Hypothalamus (tissue), 51 donors: ENCODE results near the gene LYRM4.

Experiments
- DNase-seq, 51 donors: peaks; one replicate each; lab custom pipeline; 2025; lab: John Stamatoyannopoulos, UW

Gene LYRM4

DNA sequence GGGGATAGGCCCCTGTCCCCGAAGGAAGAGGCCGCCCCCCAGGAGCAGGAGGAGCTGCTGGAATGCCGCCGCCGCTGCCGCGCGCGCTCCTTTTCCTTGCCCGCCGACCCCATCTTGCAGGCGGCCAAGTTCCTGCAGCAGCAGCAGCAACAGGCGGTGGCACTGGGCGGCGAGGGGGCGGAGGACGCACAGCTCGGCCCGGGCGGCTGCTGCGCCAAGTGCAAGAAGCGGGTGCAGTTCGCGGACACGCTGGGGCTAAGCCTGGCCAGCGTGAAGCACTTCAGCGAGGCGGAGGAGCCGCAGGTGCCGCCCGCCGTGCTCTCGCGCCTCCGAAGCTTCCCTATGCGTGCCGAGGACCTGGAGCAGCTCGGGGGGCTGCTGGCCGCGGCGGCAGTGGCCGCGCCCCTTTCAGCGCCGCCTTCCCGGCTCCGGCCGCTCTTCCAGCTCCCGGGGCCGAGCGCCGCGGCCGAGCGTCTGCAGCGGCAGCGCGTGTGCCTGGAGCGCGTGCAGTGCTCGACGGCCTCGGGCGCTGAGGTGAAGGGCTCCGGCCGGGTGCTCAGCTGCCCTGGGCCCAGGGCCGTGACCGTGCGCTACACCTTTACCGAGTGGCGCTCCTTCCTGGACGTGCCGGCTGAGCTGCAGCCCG is 175.0 kb downstream of the LYRM4 start:
- peak in 12 of 51 donors; percentile 3 to 48 (median 28) for DNase-seq

DNA sequence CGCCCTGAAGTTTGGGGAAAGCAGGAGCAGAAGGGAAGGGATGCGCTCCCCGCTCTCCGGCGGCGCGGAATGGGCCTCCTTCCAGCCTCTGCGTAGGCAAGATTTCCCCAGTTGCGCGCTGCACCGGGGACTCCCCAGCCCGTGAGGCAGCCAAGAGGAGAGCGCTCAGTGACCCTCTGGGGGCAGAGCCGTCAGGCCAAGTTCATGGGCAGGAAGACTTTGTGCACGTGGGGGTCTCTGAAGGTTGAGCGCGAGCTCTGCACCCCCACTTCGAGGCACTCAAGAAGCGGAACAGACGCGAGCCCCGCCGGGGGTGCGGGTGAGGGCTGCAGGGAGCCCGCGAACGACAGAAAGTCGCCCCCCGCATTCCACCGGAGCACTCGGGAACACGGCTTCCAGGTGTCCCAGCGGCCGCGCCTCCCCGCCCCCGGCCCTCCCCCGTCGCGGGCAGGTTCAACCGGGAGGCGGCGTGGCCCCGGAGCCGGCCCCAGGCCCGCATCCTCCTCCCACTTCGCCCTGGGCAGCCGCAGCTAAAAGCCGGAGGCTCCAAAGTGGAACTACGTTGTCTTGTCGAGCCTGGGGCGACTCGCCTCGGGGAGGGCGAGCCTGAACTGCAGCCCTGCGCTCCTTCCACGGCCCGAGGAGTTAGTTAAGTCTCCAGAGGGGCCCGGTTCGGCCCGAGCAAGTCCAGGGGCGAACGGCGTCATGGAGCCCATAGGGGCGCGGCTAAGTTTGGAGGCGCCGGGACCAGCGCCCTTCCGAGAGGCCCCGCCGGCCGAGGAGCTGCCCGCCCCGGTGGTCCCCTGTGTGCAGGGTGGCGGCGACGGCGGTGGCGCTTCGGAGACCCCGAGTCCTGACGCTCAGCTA is 175.7 kb downstream of the LYRM4 start, which contains the start of gene PPP1R3G:
TSS of gene PPP1R3G (plus strand) at position 561 of the 867 bp plus-strand sequence. CDS start at position 706, 145 bp downstream.
- DNase-seq = peak in 19 of 51 donors; percentile 14 to 67 (median 39)

DNA sequence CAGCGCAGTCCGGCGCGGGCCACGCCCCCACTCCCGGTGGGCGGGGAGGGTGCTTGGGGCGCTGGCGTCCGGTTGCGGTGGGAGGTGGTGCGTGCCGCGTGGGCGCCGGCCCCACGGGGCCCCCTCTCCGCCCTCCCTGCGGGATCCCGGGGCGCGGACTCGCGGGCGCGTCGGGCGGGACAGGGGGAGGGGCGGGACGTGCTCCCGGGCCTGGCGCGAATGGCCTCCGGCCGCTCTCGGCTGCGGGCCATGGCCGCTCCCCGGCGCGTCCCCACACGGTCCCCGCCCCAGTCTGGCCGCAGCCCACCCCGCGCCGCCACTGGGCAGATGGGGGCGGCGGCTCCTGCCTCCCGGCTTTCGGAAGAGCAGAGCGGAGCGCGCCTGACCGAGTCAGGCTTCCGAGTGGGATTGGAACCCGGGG is 176.4 kb downstream of the LYRM4 start:
- DNase-seq = peak in 19 of 51 donors; percentile 15 to 67 (median 39)

DNA sequence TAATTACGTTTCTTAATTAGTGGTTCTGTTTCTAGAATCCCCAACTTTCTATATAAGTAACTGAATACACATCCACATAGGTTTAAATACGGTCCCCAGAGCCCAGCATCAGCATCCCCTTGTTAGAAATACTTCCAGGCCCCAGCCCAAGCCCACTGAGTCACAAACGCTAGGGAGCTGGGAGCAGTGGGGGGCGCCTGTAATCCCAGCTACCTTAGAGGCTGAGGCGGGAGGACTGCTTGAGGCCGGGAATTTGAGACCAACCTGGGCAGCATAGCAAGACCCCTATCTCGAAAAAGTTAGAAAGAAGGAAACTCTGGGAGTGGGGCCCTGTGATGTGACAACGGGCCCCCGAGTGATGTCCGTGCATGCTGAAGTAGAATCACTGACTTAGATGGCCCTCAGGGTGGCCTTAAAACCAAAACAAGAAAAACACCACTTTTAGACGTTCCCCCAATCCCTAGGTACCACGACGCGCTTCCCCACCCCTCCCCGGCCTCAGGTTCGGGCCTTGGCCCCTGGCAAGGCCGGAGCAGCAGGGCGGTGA is 176.9 kb downstream of the LYRM4 start:
- no peak for DNase-seq

DNA sequence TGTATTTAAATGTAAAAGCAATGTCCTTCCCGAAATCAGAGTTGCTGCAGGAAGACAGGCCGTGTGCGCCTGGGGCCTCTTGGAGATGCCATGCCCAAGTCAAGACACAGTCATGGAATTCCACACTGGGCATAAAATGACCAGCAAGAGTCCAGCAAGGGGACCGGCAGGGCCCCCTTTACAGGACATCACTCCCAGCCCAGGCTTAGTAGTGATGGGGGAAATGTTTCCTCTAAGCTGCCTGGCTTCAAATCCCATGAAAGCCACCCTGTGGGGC is 177.5 kb downstream of the LYRM4 start:
- no peak for DNase-seq

DNA sequence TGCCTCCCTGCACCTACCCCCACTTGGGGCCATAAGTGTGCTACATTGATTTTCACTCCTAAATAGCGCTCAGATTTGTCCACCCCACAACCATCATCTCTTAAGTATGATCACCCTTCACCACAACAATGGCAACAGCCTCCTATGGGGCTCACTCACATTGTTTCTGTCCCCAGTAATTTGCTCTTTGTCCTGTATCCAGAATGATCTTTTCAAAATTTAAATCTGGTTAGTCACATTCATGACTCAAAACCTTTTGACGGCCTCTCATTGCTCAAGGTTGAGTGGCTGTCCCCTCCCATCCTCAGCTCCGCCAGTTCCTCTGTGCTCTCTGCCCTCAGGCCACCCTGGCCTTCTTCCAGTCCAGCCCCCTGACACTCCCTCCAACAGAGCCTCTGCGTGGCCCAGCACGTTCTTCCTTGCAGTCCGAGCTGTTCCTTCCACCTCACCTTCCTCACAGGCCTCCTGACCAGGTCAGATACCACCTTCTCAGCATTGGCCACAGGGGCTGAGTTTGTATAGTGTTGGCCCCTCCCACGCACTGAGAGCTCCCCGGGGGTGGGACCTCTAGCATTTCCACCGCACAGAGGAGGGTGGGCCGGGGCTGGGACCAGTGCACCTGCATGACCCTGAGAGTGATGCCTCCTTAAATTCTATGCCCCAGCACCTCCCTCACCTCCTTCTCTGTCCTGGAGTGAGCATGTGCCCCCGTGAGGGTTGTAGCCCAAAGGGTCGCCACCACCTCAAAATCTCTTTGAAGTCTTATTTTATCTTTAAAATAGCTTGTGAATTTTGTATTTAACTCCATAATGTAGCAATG is 178.1 kb downstream of the LYRM4 start:
- DNase-seq = peak in 1 of 51 donors; percentile 5

DNA sequence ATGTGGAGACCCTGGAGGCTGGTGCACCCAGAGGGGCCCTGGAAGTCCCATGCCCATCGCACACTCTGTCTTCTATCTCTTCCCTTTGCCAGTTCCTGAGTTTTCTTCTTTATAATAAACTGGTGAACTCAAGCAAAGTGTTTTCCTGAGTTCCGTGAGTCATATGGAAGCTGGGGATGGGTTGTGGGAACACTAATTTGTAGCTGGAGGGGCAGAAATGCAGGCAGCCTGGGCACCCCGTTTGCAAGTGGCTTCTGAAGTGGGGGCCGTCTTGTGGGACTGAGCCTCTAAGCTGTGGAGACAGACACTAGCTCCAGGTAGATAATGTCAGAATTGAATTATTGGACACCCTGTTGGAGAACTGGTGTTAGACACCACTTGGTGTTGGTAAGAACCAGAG is 178.8 kb downstream of the LYRM4 start:
- DNase-seq = no peak

DNA sequence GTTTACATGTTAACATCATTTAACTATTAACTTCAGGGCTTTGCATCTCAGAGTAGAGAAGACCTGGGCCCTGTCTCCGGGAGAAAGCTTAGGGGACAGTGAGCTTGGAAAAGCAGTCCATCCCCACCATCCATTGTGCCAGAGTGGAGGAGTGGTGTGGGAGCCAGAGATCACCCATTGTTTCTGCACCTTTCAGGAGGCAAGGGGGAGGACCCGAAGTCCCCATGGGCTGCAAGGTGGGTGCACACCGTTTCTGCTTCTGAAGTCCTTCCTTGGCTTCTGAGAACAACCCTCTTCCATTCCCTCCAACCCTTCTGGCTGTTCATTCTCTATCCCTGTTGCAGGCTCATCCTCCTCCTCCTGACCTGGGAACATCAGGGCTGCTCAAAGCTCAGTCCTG is 179.6 kb downstream of the LYRM4 start:
- no peak for DNase-seq

DNA sequence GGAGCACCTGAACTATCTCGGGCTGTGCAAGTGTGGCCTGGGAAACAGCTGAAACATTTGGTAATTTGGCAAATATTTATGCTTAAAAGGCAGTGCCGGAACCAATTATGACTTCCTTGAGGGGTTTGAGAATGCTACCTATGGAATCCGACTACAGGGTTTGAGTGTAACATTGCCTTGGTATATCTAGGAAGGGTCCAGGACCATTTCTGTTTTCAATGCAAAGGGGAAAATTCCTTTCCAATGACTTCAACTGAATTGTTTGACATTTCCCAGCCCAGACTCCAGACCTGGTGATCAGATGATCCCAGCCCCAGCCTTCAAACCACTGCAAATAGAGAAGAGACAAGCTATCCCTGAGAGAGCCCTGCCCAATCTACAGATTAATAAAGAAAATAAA is 180.2 kb downstream of the LYRM4 start:
- DNase-seq = no peak

DNA sequence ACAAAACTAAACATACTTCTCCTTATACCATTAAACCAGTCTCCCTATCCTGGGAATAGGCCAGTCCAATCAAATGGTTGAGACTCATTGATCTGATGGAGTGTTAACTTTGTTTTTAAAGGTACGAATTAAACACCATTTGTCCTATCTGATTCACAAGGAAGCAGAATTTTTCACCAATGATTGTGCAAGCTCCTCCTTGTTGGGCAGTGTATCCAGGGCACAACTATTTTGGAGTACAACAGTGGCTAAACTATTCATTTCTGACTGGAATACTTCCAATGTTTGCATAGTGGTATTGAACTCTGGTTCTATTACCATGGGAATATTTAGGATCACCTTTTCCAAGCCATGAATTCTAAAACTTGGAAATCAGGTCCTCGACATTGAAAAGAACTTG is 181.1 kb downstream of the LYRM4 start:
- no peak for DNase-seq

DNA sequence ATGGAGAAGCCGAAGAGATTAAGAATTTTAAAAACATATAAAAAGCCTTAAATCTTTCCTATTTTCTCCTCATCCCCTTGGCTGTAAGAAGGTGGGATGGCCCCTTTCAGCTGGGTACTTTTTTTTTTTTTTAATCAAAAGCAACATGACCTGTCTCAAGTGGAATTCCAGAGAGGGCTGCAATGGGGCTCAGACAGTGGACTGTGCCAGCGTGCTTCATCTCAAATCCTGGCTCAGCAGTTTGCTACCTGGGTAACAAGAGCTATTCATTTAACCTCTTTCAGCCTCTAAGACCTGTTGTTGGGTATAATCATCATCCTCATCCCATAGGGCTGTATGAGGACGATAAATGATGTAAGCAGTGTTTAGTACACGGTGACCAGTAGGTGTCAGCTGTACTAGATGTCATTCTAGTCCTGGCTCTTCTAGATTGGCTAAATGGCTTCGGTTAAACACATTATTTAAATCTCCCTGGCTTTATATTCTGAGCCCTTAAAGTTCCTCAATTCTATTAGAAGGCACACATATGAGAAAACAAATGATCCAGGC is 182.6 kb downstream of the LYRM4 start:
- no peak for DNase-seq

DNA sequence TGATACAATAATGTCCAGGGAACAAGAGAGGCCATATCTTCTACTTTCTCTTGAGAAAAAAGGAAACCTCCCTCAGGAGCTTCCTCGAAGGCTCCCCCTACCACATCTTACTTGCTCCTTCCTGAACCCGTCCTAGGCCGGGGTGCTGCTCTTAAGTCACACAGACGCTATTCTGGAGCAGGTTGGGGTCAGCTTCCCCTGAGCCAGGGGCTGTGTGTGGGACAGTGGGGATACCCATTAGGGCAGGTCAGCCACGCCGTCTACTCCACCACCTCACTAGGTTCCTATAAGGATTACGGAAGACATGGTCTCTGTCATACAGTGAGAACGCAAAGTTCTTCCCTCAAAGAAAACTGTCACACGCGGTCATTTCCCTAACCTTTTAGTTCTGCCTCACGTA is 183.8 kb downstream of the LYRM4 start:
- DNase-seq = no peak

DNA sequence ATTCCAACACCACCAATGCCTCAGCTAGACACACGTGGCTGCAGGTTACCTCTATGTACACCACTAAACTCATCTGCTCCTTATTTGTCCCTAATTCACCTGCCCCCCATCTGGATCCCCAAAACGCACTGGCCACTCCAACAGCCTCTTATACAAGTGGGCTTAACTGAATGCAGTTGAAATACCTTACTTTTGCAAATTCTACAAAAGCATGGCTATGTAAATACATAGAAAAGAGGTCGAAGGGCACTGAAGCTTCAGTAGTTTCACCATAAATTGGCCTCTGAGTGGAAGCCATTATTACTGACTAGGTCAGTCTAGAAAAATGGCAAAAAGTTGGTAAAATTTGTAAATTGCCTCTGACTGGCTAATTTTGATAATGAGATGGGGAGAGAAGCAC is 186.8 kb downstream of the LYRM4 start:
- DNase-seq = no peak

DNA sequence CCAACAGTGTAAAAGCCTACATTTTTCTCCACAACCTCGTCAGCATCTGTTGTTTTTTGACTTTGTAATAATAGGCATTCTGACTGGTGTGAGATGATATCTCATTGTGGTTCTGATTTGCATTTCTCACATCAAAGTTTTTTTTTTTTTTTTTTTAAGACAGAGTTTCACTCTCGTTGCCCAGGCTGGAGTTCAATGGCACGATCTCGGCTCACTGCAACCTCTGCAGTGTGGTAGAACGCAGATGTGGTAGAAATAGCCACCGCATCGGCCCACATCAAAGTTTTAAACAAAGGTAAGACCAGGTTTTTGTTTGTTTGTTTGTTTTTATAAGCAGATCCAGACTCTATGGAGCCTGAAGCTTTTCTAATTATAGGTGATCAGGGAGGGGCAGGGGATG is 188.3 kb downstream of the LYRM4 start:
- DNase-seq = no peak

DNA sequence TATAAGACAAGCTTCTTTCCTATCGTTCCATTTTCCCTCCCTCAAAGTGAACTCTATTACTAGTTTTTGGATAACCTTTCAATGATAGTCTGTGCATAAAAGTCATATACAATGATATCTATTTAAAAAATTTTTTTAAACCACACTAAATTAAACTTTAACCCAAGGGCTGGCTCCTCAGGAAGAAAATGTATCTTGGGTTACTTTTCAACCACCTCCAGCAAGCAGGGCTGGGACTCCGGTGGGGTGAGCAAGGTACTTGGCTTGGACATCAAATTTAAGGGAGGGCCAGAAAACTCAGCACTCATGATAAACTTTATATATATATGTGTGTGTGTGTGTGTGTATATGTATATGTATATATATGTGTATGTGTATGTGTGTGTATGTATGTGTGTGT is 189.5 kb downstream of the LYRM4 start:
- DNase-seq = no peak

DNA sequence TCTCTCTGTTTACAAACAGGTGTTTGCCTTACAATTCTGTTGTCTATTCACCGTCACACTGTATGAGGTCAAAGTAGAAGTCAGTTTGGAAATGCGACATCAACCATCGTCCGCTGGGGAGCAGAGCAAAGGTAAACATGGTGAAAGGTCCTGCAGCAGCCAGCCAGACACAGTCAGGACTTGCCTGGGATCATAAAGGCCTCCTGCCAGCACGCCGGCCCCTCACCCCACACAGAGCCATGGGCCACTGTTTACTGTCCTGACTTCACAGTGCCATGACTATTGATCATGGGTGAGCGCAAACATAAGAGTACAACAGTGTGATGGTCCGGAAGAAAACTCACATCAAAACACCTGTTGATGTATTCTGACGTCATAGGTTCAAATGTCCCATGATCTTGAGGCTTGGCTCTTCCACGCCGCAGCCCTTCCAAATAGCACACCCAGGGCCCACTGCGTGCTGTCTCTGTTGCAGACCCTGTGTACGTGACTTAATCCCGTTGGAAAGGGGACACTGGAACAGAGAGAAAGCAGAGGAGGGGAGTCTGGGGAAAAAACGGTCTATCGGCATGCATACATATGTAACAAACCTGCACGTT is 192.5 kb downstream of the LYRM4 start:
- DNase-seq = no peak

DNA sequence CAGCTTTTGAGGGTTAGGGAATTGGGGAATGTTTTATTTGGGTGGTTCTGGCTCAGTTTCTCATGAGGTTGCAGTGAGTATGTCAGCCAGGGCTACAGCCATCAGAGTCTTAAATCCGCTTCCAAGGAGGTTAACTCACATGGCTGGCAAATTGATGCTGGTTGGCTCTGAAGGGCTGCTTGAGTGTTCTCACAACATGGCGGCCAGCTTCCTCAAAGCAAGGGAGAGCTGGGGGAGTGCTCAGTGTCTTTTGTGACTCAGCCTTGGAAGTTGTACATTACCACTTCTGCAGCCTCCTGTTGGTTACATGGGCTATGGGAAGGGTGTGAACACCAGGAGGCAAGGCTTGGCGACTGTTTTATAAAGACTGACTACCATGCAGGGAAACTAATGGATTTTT is 193.4 kb downstream of the LYRM4 start:
- DNase-seq = no peak

DNA sequence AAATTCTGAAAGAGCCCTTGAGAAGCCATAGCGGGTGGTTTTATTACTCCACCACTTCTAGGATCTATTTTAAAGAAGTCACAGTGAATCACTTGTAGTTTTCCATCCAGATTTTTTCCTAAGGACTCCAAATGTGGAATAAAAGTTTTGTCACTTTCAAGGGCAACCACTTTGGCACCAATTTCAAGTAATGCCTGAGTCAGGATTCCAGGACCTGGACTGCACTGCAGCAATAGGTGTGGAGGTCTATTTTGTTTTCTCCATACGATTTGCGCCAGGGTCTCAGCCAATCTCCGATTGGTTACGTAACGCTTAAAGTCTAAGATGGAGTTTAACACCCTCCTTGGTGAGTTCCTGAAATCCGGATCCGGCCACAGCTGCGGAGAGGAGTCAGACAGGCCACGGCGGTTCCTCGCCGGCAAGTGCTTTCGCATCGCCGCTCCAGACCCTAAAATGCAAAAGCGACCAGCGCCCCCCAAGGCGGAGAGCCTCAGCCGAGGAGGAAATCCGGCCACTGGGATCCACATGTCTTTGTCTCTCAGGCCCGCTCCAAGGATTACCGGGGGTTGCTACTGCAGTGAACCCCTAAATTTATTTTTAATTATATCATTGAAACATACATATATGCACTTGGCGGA is 194.2 kb downstream of the LYRM4 start:
- no peak for DNase-seq

DNA sequence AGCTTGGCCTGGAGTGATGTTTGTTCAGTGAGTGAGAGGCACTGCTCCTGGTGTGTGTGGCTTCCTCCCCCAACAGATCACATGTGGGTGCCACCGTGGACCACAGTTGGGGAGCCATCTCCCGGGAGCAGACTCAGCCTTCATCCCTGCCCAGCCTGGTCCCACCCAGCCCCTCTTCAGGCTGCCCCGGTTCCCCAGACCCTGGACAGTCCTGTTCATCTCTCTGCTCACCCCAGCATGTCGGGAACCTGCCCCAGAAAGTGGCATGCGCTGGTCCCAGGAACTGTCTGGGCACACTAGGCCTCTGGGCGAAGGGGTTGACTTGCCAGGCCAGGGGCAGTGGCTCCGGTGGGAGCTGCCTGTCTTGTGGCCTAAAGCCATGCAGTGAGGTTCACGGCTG is 197.1 kb downstream of the LYRM4 start:
- no peak for DNase-seq

DNA sequence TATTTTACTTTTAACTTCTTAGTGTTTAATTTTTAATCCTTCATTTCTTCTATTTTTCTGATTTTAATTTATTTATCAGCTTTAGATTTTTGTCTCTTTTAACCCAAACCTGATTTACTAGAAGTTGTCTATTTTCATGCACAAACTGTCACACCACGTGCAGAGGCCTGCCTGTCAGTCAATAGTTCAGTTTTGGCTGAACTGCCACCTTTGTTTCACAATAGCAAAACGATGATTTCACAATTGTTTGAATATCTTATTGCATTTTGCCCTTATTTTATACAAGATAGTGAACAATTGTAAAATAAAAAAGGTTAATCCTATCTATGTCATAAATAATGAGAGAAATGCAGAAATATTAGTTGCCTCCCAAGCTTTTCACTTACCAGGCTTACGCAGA is 199.6 kb downstream of the LYRM4 start:
- no peak for DNase-seq
